ENCODE results near the gene ALMS1.
"Not testable (repeated sequence)": the region's sequence is repeated elsewhere in the genome, so short reads cannot be mapped to it uniquely, and the experiment has no call there.

Gene ALMS1

DNA sequence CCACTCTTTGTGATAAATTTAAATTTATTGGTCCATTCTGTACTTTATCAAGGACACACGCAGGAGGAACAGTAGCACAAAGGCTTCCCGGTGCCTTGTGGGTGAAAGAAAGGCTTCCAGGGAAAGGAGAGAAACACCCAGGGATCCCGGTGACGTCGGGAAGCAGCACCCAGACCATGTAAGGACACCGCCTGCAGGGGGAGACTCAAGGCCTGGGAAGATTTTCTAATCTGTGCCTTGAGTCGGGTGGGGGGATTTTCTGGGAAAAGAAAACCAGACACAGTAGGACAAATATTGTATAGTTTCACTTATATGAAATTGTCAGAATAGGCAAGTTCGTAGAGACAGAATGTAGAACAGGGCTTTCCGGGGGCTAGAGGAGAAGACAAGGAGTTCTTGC is 239.0 kb downstream of the ALMS1 start:
- DNase-seq (ENCODE audit: low spot score) = not testable (repeated sequence)

DNA sequence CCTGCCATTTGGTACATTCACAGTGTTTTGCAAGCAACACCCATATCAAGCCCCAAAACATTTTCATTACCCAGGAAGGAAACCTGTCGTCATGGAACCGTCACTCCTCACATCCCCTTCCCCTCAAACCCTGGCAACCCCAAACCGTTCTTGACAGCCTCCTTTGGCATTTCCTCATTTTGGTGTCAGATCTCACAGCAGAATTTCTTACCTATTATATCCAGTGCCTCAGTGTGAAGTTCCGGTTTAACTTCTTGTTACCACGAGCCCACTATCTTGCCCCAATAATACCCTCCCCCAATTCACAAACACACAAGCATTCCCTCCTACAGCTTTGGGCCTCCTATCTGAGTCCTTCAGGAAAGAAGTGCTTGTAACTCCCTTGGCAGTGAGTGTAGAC is 240.6 kb downstream of the ALMS1 start:
- DNase-seq (ENCODE audit: low spot score) = not testable (repeated sequence)

DNA sequence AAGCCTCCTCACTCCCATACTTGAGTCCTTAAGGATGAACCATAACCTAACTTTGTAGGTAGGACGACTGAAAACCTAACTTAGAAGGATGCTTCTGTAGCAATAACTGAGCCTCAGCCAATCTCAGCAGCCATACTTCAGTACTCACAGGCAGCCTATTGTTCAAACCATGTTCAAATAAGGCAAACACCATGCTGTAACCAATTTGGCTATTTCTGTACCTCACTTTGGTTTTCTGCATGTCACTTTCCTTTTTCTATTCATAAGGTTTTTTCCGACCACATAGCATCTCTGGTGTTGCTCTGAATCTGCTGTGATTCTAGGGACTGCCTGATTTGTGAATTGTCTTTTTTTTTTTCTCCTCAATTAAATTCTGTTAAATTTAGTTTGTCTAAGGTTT is 242.9 kb downstream of the ALMS1 start:
- DNase-seq (ENCODE audit: low spot score) = not testable (repeated sequence)

DNA sequence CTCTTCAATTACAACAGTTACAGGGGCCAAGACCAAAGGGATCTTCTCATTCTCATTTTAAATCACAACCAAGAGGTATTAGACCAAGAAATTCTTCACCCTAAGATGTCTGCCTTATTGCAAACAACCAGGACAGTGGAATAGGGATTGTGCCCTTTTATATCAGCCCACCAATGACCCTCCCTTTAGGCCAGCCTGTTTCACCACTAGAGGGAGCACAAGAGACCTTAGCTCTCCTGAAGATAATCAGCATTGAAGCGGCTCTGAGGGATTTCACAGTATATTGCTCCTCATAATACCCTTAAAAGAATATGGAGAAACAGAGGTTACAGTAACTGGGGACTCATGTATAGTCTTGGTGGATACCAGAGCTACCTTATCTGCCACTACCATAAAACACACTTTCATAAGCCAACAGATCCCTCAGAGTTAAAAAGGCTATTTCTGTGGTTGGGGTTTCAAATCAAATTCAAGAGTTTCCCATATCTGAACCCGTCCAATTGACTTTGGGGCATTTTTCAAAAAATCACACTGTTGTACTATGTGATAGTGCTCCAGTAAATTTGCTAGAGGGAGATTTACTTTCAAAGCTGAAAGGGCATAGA is 245.1 kb downstream of the ALMS1 start:
- not testable (repeated sequence) for DNase-seq (ENCODE audit: low spot score)

DNA sequence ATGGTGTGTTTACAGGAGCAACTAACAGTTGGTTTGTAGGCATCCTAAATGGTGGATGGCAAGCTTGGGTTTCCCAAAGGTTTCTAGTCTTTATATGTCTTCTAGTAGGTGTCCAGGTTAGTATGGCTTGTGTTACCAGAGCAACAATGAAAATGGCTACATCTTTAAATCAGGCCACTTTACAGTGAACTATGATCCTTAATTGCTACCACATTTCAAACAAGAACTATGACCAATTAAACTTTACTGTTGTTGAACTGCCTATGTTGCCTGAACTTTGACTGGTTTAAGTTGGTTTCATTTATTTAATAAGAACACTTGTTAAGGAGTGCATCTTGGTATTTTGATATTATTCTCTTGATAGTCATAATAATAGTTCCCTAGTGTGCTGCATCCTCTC is 251.3 kb downstream of the ALMS1 start:
- DNase-seq (ENCODE audit: low spot score) = not testable (repeated sequence)

DNA sequence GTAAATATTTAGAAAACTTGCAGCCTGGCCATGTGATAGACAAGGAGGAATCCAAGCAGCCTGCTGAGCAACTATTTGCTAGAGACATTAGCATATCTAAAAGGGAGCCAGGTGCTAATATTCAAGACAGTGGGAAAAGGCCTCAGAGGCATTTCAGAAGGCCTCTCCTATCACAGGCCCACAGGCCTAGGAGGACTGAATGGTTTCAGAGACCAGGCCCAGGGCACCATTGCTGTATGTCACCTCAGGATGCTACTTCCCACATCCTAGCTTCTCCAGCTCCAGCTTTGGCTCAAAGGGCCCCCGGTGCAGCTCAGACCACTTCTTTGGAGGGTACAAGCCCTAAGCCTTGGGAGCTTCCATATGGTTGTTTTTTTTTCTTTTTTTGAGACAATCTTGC is 252.8 kb downstream of the ALMS1 start:
- DNase-seq (ENCODE audit: low spot score) = no peak

DNA sequence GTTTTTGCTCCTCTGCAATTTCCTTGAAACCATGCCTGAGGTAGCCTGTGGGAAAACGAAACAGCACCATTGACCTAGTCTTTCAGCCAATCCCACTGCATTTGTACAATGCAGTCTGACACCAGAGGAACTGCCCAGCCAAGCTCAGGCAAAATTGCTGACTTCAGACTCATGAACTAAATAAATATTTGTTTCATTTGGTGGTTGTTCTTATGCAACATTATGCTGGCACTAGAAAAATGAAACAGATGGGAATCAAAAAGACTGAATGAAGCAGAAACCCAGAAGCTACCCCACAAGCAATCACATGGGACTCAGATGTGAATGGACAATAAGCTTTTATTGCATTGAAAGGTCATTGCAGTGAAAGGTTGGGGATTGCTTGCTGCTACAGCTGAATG is 254.9 kb downstream of the ALMS1 start:
- DNase-seq (ENCODE audit: low spot score) = no peak

DNA sequence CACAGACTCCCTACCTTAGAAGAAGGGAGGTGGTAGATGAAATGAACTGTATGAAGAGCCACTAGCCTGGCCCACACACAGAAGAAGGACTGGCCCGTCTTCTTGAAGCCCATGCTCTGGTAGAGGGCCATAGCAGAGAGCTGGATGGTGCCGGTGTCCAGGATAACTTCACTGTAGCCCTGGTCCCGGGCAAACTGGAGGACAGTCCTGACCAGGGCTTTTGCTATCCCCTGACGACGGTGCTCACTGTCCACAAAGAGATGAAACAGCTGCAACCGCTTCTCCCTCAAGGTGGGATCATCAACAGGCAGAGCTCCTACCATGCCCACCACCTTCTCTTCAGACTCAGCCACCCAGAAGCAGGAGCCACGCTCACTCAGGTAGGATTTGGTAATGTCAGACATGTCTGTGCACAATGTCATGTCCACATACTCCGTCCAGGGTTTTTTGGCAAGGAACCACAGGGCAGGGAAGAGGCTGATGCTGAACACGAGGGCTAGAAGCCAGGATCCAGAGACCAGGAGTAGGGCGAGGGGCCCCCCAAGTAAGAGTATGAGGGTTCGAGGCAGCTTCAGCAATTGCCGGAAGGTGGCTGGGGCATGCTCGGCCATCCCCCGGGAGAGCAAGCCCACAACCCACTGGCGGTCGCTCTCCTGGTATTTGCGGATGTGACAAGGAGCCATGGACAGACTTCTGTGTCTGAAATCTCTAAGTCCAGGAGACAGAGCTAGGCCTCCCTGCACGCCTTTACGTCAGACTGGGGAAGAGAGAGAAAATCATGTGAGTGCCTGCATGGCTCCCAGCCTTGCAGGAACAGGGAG is 255.5 kb downstream of the ALMS1 start:
- DNase-seq (ENCODE audit: low spot score) = no peak

DNA sequence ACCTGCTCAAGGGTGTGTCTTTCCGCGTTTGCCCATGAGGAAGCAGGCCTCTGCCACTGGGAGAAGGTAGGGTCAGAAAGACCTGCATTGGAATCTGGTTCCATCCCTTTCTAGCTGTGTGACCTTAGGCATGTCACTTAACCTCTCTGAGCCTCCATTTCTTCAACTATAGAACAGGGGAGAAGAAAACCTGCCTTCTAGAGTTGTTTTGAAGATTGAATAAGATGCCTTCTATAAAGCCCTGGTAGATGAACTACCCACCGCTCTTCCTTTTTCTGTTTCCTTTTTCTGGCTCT is 256.1 kb downstream of the ALMS1 start:
- DNase-seq (ENCODE audit: low spot score) = no peak

DNA sequence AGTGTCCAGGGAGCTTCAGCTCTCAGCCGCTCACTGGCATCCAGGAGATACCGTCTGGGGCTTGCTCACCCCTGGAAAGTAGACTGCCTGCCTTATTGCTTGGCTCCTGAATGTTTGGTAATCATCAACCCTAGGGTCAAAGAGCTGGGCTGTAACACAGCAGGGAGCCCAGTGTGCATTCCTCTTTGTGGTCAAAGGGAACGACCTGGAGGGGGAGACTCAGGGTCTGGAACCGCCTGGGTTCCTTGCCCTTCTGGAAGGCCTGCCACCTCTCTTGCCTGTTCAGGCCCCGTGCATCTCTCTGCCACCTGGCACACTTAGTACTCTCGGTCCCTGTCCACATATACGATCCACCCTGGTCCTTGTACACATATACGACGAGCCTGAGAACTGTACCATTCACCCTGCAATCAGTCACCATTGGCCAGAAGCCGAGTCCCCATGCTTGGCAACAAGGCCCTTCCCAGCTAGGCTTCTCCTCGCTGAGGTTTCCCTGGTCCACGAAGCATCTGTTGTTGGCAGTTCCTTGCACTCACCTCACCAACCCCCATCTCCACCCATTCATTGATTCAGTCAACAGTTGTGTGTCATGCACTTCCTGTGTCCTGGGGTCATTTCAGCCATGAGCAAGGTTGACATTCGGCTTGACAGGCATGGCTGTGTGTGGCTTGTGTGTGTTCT is 256.8 kb downstream of the ALMS1 start, which contains the start of gene NAT8:
Gene NAT8 (minus strand): TSS at position 85 of the 681 bp plus-strand sequence. CDS start 794 bp downstream, outside the sequence.
- no peak for DNase-seq (ENCODE audit: low spot score)

DNA sequence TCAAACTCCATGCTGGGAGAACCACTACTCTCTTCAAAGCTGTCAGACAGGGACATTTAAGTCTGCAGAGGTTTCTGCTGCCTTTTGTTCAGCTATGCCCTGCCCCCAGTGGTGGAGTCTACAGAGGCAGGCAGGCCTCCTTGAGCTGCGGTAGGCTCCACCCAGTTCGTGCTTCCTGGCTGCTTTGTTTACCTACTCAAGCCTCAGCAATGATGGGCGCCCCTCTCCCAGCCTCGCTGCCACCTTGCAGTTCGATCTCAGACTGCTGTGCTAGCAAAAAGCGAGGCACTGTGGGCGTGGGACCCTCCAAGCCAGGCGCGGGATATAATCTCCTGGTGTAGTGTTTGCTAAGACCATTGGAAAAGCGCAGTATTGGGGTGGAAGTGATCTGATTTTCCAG is 262.1 kb downstream of the ALMS1 start:
- DNase-seq (ENCODE audit: low spot score) = not testable (repeated sequence)

DNA sequence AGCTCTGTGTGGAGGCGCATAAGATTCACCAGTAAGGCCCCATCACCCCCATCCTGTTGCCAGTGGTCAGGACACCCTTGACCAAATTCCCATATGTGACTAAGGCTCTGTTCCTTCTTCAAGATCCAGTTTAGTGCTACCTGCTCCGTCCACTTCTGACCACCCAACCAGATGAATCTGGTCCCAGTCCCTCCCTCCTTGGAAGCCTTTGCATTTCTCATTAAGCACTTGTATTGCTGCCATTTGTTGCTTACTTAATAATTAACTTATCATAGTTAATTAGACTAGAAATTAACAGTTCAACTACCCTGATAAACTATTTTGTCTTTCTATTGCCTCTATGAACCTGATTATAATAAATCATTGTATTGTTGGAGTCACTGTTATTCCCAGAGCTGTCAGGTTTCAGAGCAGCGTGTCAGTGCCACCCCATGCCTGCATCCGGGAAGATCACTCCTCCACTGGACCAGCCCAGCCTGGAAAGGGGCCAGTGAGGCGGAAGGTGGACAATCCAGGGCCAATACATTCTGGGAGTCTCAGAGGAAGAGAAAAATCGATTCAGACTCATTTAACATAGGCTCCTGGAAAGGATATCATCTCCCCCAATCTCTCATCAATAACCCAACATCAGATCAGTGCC is 266.1 kb downstream of the ALMS1 start:
- DNase-seq (ENCODE audit: low spot score) = no peak

DNA sequence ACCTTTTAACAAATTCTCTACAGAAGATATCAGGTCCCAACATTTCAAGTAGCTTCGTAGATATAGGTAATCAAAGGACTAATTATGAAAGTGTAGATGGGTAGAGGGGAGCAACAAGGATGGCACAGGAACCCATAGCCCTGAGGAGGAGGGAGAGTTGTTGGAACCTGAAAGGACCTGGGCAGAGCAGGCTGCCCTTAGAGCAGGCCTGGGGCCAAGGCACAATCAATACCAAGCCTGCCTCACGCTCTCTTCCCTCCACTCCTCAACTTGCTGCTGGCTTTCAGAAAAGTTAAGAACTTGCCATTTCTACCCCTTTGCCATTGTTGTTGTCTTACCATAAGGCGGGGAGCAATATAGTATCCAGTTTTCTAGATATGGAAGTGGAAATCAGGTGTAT is 266.7 kb downstream of the ALMS1 start:
- no peak for DNase-seq (ENCODE audit: low spot score)

DNA sequence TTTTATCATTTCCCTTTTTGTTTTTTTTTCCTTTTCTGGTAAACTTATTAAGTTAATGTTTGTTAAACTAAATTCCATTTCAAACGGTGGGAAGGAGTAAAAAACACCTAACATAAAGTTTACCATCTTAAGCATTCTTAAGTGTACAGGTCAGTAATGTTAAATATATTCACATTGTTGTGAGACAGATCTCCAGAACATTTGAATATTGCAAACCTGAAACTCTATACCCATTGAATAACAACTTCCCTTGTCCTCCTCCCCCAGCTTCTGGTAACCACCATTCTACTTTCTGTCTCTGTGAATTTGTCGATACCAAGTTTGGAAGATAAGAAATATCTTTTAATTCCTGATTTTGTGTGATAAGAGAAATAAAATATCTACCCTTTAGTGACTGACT is 268.5 kb downstream of the ALMS1 start:
- no peak for DNase-seq (ENCODE audit: low spot score)

All from CD4-positive, alpha-beta T cell treated with Interleukin-6 at 100 ng/mL for 8 hours (primary cell).